GM18517 (cell line): Measurements from ENCODE around the gene ITGB1BP2.
"Not testable (repeated sequence)": the region's sequence is repeated elsewhere in the genome, so short reads cannot be mapped to it uniquely, and the experiment has no call there.

Experiments
- ATAC-seq: cut with Tn5 transposase; IDR thresholded peaks from one replicate; pipeline ENCODE4 v1.9.1; 2021; ENCODE audit warnings: mild to moderate bottlenecking, moderate library complexity; ENCODE audit not compliant: unreplicated experiment

Gene ITGB1BP2

DNA sequence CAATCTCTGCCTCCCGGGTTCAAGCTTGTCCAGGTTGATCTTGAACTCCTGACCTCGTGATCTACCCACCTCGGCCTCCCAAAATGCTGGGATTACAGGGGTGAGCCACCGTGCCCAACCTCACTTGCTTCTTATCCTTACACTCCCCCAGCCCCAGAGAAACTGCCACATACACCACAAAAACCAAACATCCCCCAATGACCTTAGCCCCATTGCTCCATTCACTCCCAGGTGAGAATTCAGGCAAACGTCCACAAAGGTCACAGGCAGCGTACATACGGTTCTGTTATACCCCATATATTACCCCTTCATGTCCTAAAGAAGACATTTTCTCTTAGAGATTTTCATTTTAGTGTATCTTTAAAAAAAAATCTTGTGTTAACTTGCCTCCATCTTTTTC, 1.1 kb upstream of the ITGB1BP2 start:
- not testable (repeated sequence) for ATAC-seq

DNA sequence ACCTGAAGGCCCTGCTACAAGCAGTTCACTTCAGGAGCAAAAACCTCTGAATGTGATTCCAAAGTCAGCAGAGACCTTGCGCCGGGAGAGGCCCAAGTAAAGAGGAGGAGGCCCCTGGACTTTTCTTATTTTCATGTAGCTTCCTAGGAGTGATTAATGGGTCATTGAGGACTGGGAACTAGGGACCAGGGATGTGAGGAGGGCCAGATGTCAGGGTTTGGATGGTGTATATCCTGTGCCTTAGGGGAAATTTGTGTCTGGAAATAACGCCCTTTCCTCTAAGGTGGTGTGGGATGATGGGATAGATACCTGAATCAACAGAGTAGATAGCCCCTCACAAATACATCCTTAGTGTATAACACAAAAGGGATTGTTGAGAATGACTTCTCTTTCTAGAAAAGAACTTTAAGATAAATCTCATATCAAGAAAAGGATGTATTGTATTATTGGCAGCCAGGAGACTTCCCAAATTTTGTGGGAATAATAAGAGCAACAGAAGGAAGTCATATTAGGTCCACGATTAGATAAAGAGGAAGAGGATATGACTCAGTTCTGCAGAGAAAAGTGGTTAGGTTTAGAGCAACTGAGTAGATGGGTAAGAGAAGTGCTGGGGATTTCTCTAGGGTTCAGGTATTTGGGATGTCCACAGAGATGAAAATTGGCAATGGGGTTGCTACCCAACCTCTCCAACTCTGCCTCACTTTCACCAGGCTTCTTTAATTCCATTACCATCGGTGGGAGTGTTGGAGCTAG, 1.1 kb downstream of the ITGB1BP2 start:
- ATAC-seq = no peak

DNA sequence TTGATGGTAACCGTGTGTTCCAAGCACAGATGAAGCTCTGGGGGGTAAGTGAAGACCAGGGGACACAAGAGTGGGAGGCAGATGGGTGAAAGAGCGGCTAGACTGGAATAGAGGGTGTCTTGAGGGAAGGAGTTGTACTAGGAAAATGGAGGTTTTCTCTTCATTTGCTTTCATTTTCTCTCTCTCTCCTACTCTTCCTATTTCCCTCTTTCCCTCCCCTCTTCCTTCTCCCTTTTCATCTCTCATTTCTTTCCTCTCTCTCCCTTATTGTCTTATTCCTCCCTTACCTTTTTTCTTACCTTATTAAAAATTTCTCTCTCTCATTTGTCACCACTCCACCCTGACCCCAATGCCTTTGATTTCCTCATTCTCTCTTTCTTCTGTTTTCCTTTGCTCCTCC, 3.0 kb downstream of the ITGB1BP2 start:
- ATAC-seq = no peak

DNA sequence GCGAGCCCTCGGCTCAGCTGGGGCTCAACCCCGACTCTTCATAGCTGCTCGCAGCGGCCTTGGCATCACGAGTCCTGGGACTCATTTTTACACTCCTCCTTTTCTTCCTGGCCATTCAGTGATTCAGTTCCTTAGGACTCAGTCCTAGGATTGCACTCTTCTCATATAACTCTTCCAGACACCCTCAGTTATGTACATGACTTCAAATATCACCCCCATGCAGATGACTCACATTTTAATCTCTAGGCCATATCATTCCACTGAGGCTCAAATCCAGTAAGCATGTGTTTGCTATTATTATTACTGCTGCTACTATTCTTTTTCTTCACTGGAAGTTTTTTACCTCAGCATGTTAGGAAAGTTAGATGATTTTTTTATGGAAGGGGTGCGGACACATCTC, 14.4 kb downstream of the ITGB1BP2 start:
- no peak for ATAC-seq

DNA sequence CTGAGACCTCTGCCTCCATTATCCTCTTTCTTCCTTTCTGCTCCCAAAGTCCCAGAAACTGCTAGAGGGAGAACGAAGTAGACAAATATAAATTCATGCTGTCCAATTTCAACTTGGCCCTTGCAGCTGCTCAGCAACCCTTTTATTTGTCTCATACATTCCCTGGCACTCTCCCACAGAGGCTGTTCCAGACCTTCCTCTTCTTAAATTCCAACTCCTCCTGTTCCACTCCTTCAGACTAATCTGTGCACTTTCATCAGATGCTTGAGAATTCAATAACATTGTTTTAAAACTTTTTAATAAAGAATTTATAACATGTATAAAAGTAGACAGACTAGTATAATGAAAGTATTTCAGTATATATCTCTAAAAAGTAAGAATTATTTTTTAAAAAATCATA, 15.4 kb downstream of the ITGB1BP2 start:
- not testable (repeated sequence) for ATAC-seq

DNA sequence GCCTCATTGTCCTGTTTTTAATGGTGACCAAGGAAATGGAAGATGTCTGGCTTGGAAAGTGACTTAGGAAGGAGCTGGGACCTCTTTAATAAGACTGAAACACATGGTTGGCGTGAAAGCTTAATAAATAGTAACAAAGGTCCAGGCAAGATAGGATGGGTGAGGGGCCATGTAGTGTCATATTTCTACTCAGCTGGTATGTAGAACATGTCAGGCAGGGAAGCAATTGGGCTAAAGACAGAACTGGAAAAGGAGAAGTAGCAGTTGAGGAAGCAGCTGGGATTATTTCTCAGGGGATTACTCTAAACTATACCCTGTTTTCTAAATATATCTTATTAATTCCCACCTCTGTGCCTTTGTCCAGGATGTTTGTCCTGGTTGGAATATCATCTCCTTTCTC, 18.6 kb downstream of the ITGB1BP2 start:
- no peak for ATAC-seq

DNA sequence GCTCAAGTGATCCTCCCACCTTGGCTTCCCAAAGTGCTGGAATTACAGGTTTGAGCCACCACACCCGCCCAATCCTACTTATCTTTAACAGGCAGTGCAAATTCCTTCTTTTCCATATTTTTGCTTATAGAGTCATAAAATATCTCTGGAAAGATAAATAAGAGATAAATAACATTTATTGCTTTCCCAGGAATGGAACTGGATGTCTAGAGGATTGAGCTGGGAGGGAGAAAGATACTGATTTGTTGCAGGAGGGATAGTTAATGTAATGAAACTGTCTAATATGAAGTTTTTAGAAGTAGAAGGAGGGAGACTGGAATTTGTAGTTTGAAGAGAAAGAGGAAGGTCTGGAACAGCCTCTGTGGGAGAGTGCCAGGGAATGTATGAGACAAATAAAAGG, 20.2 kb downstream of the ITGB1BP2 start:
- no peak for ATAC-seq

DNA sequence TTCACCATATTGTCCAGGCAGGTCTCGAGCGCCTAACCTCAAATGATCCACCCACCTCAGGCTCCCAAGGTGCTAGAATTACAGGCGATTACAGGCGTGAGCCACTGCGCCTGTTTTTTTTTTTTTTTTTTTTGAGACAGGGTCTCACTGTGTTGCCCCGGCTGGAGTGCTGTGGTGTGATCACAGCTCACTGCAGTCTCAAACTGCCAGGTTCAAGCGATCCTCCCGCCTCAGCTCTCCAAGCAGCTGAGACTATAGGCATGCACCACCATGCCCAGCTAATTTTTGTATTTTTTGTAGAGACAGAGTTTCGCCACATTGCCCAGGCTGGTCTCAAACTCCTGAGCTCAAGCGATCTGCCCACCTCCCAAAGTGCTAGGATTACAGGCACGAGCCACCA, 22.9 kb downstream of the ITGB1BP2 start:
- not testable (repeated sequence) for ATAC-seq

DNA sequence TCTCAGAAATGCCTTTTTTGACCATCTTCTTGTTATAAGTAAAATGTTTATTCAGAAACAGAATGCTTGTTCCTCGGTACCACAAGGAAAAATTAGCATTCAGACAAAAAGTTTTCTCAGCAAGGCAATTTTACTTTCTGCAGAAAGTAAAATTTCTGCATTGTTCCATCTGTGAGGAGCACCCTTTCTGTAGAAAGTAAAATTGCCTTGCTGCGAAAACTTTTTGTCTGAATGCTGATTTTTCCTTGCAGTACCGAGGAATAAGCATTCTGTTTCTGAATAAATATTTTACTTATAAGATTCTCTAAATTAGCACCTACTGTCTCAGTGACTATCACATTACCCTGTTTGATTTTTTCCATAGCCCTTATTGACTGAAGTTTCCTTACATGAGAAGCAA, 24.8 kb downstream of the ITGB1BP2 start:
- ATAC-seq = no peak

DNA sequence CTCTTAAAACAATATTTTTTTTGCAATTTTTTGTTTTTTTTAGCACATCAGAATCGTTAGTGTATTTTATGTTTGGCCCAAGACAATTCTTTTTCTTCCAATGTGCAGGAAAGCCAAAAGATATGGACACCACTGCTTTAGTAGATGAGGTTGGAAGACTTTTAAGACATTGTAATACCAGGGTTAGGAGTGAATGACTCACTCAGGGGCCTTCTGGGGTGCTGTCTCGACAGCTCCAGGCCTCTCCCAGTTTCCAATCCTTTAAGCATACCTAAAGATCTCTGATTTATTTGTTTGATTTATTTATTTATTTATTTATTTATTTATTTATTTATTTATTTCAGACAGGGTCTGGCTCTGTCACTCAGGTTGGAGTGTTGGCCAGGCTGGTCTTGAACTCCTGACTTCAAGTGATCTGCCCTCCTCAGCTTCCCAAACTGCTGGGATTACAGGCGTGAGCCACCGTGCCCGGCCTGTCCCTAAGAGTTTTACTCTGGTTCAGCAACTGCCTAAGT, 47.7 kb downstream of the ITGB1BP2 start:
- not testable (repeated sequence) for ATAC-seq

DNA sequence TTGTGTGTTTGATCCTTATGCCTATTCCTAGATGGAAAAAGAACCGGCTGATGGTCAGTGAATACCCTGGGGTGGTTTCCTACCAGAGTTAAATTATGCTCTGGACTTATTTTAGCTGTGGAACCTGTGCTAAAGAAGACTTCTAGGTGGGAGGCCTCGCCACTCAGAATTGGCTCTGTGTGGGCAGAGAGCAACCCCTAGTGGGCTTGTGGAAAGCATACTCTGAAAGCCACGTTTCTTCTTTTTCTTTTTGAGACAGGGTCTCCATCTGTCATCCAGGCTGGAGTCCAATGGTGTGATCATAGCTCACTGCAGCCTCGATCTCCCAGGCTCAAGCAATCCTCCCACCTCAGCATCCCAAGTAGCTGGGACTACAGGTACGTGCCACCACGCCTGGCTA, 48.3 kb downstream of the ITGB1BP2 start:
- ATAC-seq = not testable (repeated sequence)

DNA sequence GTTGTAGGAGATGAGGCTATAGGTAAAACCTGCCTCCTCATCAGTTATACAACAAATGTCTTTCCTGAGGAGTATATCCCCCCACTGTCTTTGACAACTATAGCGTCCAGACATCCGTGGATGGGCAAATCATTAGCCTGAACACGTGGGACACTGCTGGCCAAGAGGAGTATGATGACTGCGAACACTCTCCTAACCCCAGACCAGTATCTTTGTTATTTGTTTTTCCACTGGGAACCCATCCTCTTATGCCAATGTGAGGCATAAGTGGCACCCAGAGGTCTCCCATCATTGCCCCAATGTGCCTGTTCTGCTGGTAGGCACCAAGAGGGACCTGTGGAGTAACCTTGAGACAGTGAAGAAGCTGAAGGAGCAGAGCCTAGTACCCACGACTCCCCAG, 50.9 kb downstream of the ITGB1BP2 start:
- ATAC-seq = not testable (repeated sequence)
